Panc1 (cell line): ENCODE data around the gene CAMSAP2. TPM values are rescaled to one million over a fixed set of nuclear protein-coding genes. Genes with fewer than 3 reads are reported as not detected.
A peak's percentile ranks its signal among the peaks of the same experiment; 100 is the strongest.

Experiments
- ATAC-seq: fragments of 200-7000 bp; cut with Tn5 transposase; 2 replicates; pipeline ENCODE4 v1.9.1; 2020; ENCODE audit warnings: mild to moderate bottlenecking, moderate library complexity
- BruUV-seq: library from RNA; stranded (reverse); fragments of 400-500 nt; replicated peaks from 2 replicates; lab custom pipeline; 2021; lab: Mats Ljungman, UMichigan
- CTCF ChIA-PET: fragments of 300-600 bp; sonication (Branson Sonifier 250); formaldehyde crosslinking; loops from one replicate; lab custom pipeline; 2022; ENCODE audit warnings: antibody characterized with exemption; lab: Charles Lee
- POLR2A ChIA-PET: fragments of 300-600 bp; sonication (Branson Sonifier 250); formaldehyde crosslinking; loops from one replicate; lab custom pipeline; 2022; ENCODE audit warnings: antibody characterized with exemption; lab: Charles Lee
- DNase-seq: peaks from one replicate; pipeline ENCODE4 v3.0.0-alpha.2; 2010; ENCODE audit warnings: low read depth, low spot score
- H3K27ac ChIP-seq: 2 replicates; pipeline ENCODE4 v1.5.1; 2011; ENCODE audit warnings: mild to moderate bottlenecking, low read length, inconsistent platforms
- H3K27me3 ChIP-seq: fragments of 200-500 bp; sonication (Bioruptor generic); 2 replicates; pipeline ENCODE4 v1.6.0; 2014; ENCODE audit warnings: low read length, inconsistent platforms; ENCODE audit not compliant: control insufficient read depth, insufficient read depth
- H3K36me3 ChIP-seq: fragments of 200-500 bp; sonication (Bioruptor generic); 2 replicates; pipeline ENCODE4 v1.5.1; 2014; ENCODE audit warnings: inconsistent platforms, mild to moderate bottlenecking, low read length, moderate library complexity; ENCODE audit not compliant: control insufficient read depth, insufficient read depth
- H3K4me1 ChIP-seq: 2 replicates; pipeline ENCODE4 v1.5.1; 2011; ENCODE audit warnings: inconsistent platforms, mild to moderate bottlenecking, low read length, moderate library complexity; ENCODE audit not compliant: control insufficient read depth, insufficient read depth
- H3K4me3 ChIP-seq, 2 experiments: 2 replicates each; pipeline ENCODE4 v1.5.1; 2011 to 2012; ENCODE audit warnings: low read depth in 2 of 2, low read length in 2 of 2, mild to moderate bottlenecking in 2 of 2, inconsistent platforms in 1 of 2, moderate library complexity in 1 of 2
- H3K9me3 ChIP-seq: fragments of 200-500 bp; sonication (Bioruptor generic); 2 replicates; pipeline ENCODE4 v1.5.1; 2014; ENCODE audit warnings: low read depth, mild to moderate bottlenecking, inconsistent platforms, low read length, moderate library complexity; ENCODE audit not compliant: control insufficient read depth, insufficient read depth
- CTCF ChIP-seq: fragments of 450-650 bp; IDR thresholded peaks from 2 replicates; pipeline ENCODE4 v1.5.1; 2017; ENCODE audit warnings: mild to moderate bottlenecking
- POLR2AphosphoS5 ChIP-seq: IDR thresholded peaks from 2 replicates; pipeline ENCODE4 v1.6.1; 2012; ENCODE audit warnings: mild to moderate bottlenecking, low read depth, low read length, moderate library complexity
- REST ChIP-seq, 2 experiments: IDR thresholded peaks; 2 replicates each; pipeline ENCODE4 v1.6.1; 2011 to 2012; ENCODE audit warnings: low read depth in 2 of 2, control low read depth in 1 of 2, low read length in 1 of 2, mild to moderate bottlenecking in 1 of 2, moderate library complexity in 1 of 2; ENCODE audit not compliant: insufficient read depth in 1 of 2
- SIN3A ChIP-seq: IDR thresholded peaks from 2 replicates; pipeline ENCODE4 v1.6.1; 2012; ENCODE audit warnings: low read depth, mild to moderate bottlenecking, low read length, moderate library complexity, borderline replicate concordance; ENCODE audit not compliant: insufficient read depth
- TCF7L2 ChIP-seq: IDR thresholded peaks from 2 replicates; pipeline ENCODE4 v1.6.1; 2011; ENCODE audit warnings: mild to moderate bottlenecking, low read depth, low read length, inconsistent platforms
- in situ Hi-C: cut with HindIII; loops from 2 replicates; pipeline ENCODE4 v1.10.0; 2016; ENCODE audit warnings: low sequenced_read_pairs, low pct_unique_long_range_greater_than_20kb
- intact Hi-C: fragments of 100-400 bp; cut with micrococcal nuclease; formaldehyde crosslinking; loops from one replicate; pipeline ENCODE4 v1.10.0; 2022; ENCODE audit not compliant: unreplicated experiment
- total RNA-seq: library from RNA; stranded (reverse); gene quantifications from one replicate; pipeline ENCODE4 v1.2.1, GENCODE V29; 2021; ENCODE audit not compliant: unreplicated experiment

The CAMSAP2 gene
- total RNA-seq, 1 experiment from 2014 or later, result 40.1 TPM

GRCh38 chr1:200869753-200870391 is 131.2 kb downstream of the CAMSAP2 start:
- in situ Hi-C loops, result no loop called here
- Histone ChIP-seq H3K36me3 (no peaks in the 10 kb centered on the region), H3K4me3 (no peak overlapping the region), H3K27me3 (no peaks in the 10 kb centered on the region), H3K9me3 (no peaks in the 10 kb centered on the region), H3K4me1 (no peaks in the 10 kb centered on the region; the same call in 1 of the 2 replicates), H3K27ac (no peak overlapping the region)
- ChIA-PET CTCF (no interaction called here), POLR2A (no interaction called here)
- no TSS peak for BruUV-seq
- no peak for DNase-seq
- intact Hi-C loops, result no loop called here
- TF ChIP-seq SIN3A (no peak), REST (IDR thresholded peaks at IDR 0.05; ENCODE audit: insufficient read depth in 1 of 2, low read depth in 2 of 2, low read length in 1 of 2) (no peak), CTCF (no peak), TCF7L2 (no peak)
- ATAC-seq, result peak; percentile 40

DNA sequence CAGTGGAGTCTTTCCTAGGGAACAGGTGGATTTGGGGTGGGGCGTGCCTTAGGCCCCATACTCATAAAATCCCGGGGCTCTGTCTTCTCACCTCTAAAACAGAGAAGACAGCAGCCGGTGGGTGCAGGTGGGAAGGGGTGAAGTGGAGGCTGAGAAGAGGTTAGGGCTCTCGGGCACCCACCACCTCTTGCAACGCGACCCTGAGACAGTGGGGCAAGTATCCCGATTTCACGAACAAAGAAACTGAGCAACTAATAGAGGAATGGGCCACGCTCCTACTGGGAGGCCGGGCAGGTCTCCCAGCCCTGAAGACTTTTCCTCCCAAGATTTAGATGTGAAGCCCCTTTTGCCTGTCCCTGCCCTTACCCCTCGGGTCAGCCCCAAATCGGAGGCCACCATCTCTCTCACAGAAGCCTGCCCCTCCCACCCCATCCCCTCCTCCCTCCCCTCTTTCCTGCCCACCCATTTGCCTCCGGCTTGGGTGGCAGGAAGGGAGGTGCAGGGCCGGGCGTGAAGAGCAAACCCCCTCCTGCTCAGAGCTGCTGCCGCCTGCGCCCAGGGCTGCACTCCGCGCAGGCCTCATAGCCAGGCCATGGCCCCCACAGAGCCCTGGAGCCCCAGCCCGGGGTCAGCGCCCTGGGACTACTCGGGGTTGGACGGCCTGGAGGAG is 133.9 kb downstream of the CAMSAP2 start, which contains the start of gene GPR25:
TSS of gene GPR25 (plus strand) at position 536 of the 670 bp plus-strand sequence. CDS start at position 593, 57 bp downstream.
- Histone ChIP-seq H3K4me1 (no peaks in the 10 kb centered on the region), H3K9me3 (no peaks in the 10 kb centered on the region), H3K27ac (no peak within 1 kb of the TSS), H3K27me3 (peaks cover 3% of the 10 kb centered on the region), H3K4me3 (no peak within 1 kb of the TSS), H3K36me3 (no peaks in the 10 kb centered on the region)
- no peak for DNase-seq
- intact Hi-C loops (no loop called here), in situ Hi-C loops (no loop called here)
- ATAC-seq, result no peak
- ChIA-PET CTCF (interaction anchor here (0.6 kb wide), 2 partner anchors 101 to 157 kb away, joined by 4 to 6 read pairs; no protein-coding TSS in a partner anchor), POLR2A (no interaction called here)
- no TSS peak for BruUV-seq
- no peak for TF ChIP-seq REST (IDR thresholded peaks at IDR 0.05; ENCODE audit: insufficient read depth in 1 of 2, low read depth in 2 of 2, low read length in 1 of 2)
- no peak for TF ChIP-seq POLR2AphosphoS5
- no peak for TF ChIP-seq TCF7L2
- no peak for TF ChIP-seq SIN3A
